IMR-90 (cell line): Measurements from ENCODE around the gene OR8G5.

Experiments
- BHLHE40 ChIP-seq: fragments of 150-350 bp; IDR thresholded peaks from 2 replicates; pipeline ENCODE4 v1.6.1; 2016; ENCODE audit warnings: mild to moderate bottlenecking, low read depth, low read length
- CEBPB ChIP-seq: IDR thresholded peaks from 2 replicates; pipeline ENCODE4 v1.6.1; 2012; ENCODE audit warnings: low read depth, low read length, improper control_type of control experiment
- CHD1 ChIP-seq: IDR thresholded peaks from 2 replicates; pipeline ENCODE4 v1.6.1; 2012; ENCODE audit warnings: low read depth, low read length, improper control_type of control experiment
- CTCF ChIP-seq: conservative IDR thresholded peaks from 2 replicates; pipeline ENCODE4 v1.5.1; 2012; ENCODE audit warnings: mild to moderate bottlenecking, low read depth, low read length, improper control_type of control experiment
- ELK1 ChIP-seq: fragments of 150-350 bp; IDR thresholded peaks from 2 replicates; pipeline ENCODE4 v1.6.1; 2016; ENCODE audit warnings: low read depth, mild to moderate bottlenecking, low read length, moderate library complexity, borderline replicate concordance
- FOS ChIP-seq: fragments of 150-350 bp; IDR thresholded peaks from 2 replicates; pipeline ENCODE4 v1.6.1; 2016; ENCODE audit warnings: low read depth, low read length
- MAFK ChIP-seq: IDR thresholded peaks from 2 replicates; pipeline ENCODE4 v1.6.1; 2012; ENCODE audit warnings: low read depth, low read length, improper control_type of control experiment
- MAZ ChIP-seq: IDR thresholded peaks from 2 replicates; pipeline ENCODE4 v1.6.1; 2012; ENCODE audit warnings: low read depth, mild to moderate bottlenecking, low read length, improper control_type of control experiment, moderate library complexity, borderline replicate concordance
- MXI1 ChIP-seq: IDR thresholded peaks from 2 replicates; pipeline ENCODE4 v1.6.1; 2012; ENCODE audit warnings: low read depth, mild to moderate bottlenecking, low read length, moderate library complexity, borderline replicate concordance
- POLR2A ChIP-seq: IDR thresholded peaks from 2 replicates; pipeline ENCODE4 v1.6.1; 2012; ENCODE audit warnings: mild to moderate bottlenecking, low read depth, low read length
- RAD21 ChIP-seq: IDR thresholded peaks from 2 replicates; pipeline ENCODE4 v1.6.1; 2012; ENCODE audit warnings: low read length, improper control_type of control experiment
- RCOR1 ChIP-seq: IDR thresholded peaks from 2 replicates; pipeline ENCODE4 v1.6.1; 2012; ENCODE audit warnings: mild to moderate bottlenecking, low read length, improper control_type of control experiment; ENCODE audit not compliant: insufficient replicate concordance
- SMC3 ChIP-seq: fragments of 150-350 bp; IDR thresholded peaks from 2 replicates; pipeline ENCODE4 v1.6.1; 2016; ENCODE audit warnings: low read depth, mild to moderate bottlenecking, antibody characterized with exemption, low read length, moderate library complexity
- USF2 ChIP-seq: fragments of 150-350 bp; IDR thresholded peaks from 2 replicates; pipeline ENCODE4 v1.6.1; 2017; ENCODE audit warnings: mild to moderate bottlenecking, antibody characterized with exemption, low read length, low read depth

GRCh38 chr11:124219126-124219525 lies 37.0 kb upstream of the OR8G5 start:
- TF ChIP-seq RAD21 (no peak), CTCF (no peak; the same call in 1 of the 2 replicates), POLR2A (no peak), CHD1 (no peak), FOS (no peak), SMC3 (no peak), USF2 (no peak), ELK1 (no peak), MXI1 (no peak), MAFK (no peak), BHLHE40 (no peak), CEBPB (no peak), MAZ (no peak), RCOR1 (no peak)
